ENCODE measurements around the gene TNP1. TPM values are rescaled to one million over a fixed set of nuclear protein-coding genes. Genes with fewer than 3 reads are reported as not detected.

Gene TNP1
- total RNA-seq, 1 donor from 2014 or later: not detected

- no peak for DNase-seq
Measured at GRCh38 chr2:216873573-216873972, 13.7 kb upstream of the TNP1 start.

- no peak for DNase-seq
Measured at GRCh38 chr2:216872624-216873023, 12.8 kb upstream of the TNP1 start.

DNA sequence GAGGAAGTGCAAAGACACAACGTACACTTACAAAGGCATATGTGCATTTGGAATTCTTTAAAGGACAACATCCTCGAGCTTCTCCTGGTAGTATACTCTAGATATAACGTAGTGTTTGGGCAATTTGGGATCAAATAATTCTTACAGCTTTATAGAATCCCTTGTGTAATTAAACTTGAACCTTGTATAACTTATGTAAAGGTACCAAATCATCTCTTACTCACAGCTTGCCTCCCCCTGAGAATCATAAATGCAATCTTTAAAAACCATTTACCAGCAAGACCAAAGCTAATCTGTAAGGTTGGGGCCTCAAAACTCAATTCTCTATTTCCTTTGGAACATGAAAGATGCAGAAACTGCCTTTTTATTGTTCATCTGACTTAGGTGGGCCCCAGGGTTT, 12.2 kb upstream of the TNP1 start:
- no peak for DNase-seq

DNA sequence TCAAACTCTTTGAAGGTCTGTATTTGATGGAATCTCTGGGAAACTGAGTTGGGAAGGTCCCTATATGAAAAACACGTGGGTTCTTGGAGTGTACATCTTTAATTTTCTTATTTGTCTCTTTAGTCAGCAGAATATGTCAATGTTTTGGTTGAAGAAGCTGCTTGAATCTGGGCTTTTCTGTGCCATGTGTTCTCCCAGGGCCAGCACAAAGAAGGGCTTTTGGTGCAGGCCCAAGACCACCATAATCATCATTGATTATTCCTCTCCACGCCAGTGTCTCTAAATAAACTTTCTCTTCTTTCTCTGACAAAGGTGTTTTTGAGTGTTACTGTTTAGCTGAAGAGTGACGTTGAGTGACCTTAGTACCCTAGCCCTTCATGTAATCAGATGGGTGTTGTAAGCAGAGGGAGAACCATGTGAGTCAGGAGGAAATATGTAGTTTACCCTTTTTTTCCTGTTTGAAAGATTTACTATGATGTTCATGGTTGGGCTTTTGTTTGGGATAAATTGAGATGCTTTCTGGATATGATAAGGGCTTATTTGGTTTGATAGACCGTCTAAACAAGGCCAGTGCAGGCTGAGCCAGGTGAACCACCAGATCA, 11.6 kb upstream of the TNP1 start:
- no peak for DNase-seq

DNA sequence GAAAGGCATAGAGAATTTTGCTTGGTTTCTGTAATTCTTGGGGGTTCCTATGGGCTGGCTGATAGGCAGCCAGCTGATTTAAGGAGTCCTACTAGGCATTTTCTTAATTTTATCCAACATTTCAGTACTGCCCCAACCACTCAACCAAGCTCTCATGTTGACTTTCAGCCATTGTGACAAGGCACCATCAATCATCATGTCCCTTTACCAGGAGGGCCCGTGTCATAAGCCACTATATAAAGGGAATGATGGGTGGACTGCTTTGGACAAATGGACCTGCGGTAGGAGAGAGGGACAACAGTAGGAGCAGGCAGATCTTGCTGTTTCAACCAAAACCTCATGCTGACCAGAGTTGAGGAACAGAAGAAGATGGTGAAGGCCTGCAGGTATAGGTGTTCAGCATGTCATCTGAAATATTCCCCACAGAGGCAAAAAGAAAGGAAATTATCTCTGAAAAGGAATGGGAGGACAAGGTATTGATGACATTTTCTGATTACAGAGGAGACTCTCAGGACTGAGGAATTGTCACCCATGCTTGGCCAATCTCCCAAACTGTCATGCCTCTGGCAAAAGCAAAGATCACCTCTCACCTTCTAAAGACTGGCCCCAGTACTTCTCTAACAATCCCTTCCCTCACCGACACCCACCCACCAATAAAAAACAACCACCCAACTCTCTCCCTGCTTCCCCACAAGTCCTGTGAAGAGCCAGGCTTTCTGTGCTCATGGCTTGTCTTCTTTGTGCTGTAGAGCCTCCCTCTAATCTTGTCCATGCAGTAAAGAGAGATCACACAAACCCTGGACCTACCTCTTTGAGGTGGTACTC, 10.9 kb upstream of the TNP1 start:
- DNase-seq: no peak

- no peak for DNase-seq
Measured at GRCh38 chr2:216866515-216867095, 6.7 kb upstream of the TNP1 start.

- DNase-seq: no peak
Measured at GRCh38 chr2:216865658-216866057, 5.8 kb upstream of the TNP1 start.

- no peak for DNase-seq
Measured at GRCh38 chr2:216863946-216864345, 4.1 kb upstream of the TNP1 start.

DNA sequence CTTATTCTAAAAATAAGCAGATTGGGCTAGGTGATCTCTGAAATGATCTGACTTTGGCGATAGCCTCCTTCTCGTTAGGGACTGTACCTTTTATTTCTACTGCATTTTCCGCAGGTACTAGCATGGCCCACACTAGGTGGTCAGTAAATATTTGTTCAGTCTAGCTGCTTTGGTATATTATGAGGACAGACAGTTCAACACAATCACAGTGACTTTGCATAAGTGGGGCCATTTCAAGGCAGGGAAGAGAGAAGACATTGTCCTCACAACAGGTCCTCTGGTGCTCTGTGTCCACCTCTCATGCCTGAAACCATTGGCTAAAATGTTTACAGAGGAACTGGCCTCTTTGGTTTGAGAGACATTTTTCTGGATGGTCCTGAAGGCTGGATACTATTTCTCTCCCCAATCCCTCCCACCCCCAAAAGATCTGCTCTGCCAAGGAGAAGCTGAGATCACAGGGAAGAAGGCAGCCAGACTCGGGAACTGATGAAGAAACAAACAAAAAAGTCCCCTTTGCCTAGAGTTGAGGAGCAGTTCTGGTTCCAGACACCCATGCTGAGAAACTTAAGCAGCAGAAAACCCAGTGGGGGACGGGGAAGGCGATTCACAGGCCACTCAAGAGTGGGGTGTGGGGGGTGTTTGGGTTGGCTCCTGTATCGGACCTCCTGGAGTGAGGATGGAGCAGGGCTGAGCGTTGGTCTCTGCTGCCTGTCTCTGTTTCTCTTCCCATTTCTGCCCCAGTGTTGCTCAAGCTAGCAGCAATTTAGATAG, 2.9 kb upstream of the TNP1 start:
- DNase-seq: no peak

DNA sequence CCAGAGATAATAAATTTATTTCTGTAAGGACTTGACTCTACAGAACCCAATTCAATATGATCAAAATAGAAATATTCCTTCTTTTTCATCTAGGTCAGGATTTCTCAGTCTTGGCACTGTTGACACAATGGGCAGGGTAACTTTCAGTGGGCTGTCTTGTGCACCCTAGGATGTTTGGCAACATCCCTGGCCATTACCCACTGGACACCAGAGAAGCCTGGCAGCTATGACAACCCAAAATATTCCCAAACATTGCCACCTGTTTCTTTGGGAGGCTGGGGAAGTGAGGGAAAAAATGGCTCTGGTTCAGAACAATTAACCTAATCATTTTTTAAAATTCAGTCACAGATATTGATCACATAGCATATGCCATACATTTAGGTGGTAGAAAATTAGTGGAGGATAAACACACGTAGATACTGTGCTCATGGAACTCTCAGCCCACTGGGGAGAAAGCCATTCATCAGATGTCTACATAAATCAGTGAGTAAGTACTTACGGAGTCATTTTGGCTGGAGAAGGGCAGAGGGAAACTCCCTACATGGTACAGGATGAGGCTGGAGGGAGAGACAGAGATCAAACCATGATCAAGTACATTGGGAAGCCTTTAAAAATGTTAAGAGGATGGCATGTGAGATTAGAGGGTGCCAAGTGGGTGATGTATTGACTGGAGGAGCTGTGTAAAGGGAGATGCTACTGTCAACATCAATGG, 718 bp upstream of the TNP1 start:
- peak; percentile 67 for DNase-seq

DNA sequence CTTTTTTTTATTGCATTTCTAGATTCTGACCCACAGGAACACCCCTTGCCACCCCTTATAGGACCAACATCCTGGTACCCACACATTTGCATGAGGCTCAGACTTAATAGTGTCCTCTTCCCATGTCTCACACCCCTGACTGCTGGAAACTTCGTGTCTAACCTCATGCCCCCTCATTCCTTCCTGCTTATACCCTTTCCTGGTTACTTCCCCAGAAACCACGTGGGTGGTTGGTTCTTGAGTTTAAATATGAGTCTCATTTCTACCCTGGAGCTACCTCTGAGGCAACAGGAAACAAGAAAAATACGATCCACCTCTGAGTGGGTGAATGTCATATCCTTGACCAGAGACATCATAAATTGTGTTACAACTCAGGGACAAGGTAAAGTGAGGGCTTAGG, 1.6 kb downstream of the TNP1 start:
- DNase-seq: no peak

DNA sequence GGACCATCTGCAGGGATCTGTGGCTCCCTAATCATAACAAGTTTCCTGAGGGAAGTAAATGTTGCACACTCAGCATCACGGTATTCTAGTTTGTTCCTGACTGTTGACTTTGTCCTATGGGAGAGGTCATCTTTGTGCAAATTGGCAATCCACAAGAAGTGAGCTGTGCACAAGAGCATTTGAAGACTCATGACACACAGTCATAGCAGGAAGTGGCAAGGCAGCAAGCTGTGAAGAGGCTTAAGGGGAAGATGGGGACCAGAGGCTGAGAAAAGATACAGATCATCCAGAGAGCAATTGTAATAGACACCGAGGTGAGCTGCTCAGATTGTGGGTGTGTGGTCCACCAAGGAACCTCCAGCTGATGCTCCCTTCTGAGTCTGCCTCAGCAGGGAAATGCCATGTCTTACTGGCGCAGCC, 2.7 kb downstream of the TNP1 start:
- no peak for DNase-seq

- DNase-seq: peak; percentile 48
Measured at GRCh38 chr2:216856406-216857065, 3.3 kb downstream of the TNP1 start.

DNA sequence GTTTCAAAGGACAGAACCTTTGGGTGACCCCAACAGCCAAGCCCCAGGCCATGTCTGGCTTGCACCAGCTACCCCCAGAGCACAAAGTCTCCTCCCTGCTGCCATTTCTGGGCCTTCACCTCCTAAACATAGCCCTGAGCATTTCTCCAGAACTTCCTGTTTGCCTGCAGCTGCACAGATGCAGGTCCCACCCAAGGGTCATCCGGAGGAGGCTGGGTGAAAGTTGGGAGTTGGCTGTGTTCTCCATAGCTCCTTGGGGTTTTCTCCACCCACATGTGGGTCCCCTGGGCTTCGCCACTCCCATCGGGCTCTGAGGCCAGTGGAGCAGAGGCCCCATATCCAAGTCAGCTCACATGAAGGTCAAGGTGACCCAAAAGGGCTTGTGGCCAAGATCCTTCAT, 4.3 kb downstream of the TNP1 start:
- DNase-seq: no peak

DNA sequence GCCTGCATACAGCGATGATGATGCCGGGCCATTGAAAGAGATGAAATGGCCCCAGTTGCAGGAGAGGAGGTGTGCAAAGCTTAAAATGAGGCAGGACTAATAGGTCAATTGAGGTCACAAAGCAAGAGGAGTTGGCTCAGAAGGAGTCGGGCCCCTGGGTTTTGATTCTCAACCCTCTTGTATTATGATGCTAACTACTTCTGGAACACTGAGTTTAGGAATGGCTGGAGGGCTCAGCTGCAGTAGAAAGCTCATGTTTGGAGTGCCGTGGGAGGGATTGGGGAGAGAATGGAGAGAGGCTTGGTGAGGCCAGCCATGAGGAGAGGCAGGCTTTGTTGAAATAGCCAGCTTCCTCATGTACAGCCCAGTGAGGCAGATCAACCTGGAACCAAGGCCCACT, 4.8 kb downstream of the TNP1 start:
- no peak for DNase-seq

DNA sequence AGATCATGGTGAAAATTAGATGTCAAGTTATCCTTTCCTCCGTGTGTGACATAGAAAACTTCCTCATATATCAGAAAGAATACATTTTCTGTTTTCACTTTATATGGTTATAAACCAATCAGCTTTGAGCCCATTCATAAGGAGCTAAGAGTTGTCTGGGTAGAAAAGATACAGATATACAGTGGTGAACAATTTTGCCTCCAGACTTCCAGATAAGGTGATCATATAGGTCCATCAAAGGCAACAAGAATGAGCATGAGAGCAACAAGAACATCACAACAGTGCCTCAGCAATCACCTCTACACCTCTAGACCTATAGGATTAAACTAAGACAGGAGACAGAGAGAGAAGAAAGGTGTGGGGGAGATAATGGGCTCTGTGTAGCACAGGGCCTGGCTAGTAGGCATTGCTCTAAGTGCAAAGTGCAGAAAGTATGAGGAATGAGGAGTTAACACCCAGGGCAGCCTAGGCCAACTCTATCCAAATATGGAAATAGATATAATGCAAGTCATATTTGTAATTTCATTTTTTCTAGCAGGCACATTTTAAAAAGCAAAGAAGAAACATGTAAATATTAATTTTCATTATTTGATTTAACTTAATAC, 8.3 kb downstream of the TNP1 start:
- no peak for DNase-seq

DNA sequence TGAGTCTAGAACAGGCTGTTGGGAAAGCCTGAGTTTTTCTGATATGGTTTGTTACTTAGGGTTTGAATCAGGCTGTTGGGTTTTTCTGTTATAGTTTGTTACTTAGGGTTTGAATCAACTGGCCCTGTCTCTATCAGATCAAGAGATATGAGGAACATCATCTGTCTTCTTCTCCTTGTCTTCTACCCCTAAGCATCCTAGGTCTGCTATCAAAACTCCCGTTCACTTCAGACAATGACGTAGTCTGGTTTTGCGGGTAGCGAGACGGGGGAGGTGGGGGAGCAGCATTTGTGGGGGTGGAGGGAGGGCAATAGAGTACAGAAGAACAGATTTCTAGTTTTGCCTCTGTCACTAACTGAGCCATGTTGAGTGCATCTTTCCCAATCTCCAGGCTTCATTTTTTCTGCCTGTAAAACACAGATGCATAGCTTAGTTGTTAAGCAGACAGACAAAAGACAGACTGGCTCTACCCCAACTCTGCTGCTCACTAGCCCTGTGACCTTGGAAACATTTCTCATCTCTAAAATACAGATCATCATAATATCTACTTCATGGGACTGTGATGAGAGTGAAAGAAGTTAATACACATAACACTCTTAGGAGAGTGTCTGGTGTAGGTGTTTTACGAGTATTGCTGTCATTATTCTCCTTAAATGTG, 9.1 kb downstream of the TNP1 start:
- no peak for DNase-seq

- DNase-seq: peak; percentile 57
Measured at GRCh38 chr2:216849987-216850386, 9.9 kb downstream of the TNP1 start.

DNA sequence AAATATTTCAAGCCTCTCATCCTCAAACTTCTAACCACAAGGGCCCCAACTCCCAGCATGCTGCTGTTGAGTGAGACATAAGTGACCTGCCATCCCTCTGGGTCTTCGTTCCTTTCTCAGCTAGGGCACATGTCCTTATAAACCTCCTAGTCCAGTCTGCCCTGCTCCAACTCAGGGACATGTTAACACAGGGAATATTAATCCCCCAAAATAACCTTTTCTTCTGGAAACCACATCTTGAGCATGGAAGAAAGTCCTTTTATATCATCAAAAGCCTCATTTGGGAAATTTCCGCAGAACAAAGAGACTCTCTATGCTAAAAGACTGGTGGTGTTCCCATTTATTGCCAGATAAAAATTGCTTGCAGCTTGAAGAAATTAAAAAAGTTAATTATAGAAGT, 14.4 kb downstream of the TNP1 start:
- DNase-seq: no peak

GRCh38 chr2:216842636-216843035, 17.2 kb downstream of the TNP1 start:
- DNase-seq: peak; percentile 66

DNA sequence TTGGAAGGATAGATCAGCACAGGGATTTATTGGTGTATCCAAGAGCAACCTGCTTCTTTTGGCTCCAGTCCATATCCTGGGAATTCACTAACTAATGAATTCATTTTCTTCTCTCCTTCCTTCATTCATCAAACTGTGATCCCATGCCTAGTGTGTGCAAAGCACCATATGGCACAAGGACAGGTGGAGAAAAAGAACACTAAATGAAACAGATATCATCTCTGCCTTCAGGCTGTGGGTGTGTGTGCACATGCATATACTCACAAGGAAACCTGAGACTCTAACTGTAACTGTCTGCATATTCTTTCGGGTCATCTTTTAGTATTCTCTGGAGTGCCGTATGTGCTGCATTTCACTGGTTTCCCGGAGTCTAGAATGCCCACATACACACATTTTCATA, 20.2 kb downstream of the TNP1 start:
- DNase-seq: peak; percentile 56
